K562 (cell line): ENCODE measurements around the gene OR8A1. TPM values are rescaled to one million over a fixed set of nuclear protein-coding genes. Genes with fewer than 3 reads are reported as not detected.
A peak's percentile ranks its signal among the peaks of the same experiment; 100 is the strongest.

Experiments used
- ATF7 ChIP-seq: fragments of 450-650 bp; IDR thresholded peaks from 2 replicates; pipeline ENCODE4 v1.7.1; 2014; ENCODE audit warnings: mild to moderate bottlenecking, moderate library complexity
- CEBPB ChIP-seq: fragments of 450-650 bp; IDR thresholded peaks from 2 replicates; pipeline ENCODE4 v1.6.1; 2016; ENCODE audit warnings: missing genetic modification characterization, missing compliant biosample characterization
- CEBPG ChIP-seq, 3 experiments: fragments of 200-800 bp in 1 of 3; sonication (Bioruptor generic) in 1 of 3; sonication (generic) in 1 of 3; formaldehyde crosslinking in 1 of 3; IDR thresholded peaks in 2 of 3; conservative IDR thresholded peaks in 1 of 3; 2 replicates each; pipeline versions ENCODE4 v1.6.1 to v1.8.0; 2016 to 2022; ENCODE audit warnings: missing compliant biosample characterization in 2 of 3, missing genetic modification characterization in 2 of 3, mild to moderate bottlenecking in 1 of 3, missing genetic modification reagents in 1 of 3
- MAZ ChIP-seq, 2 experiments: fragments of 450-650 bp in 1 of 2; sonication (generic) in 1 of 2; formaldehyde crosslinking; IDR thresholded peaks in 1 of 2; conservative IDR thresholded peaks in 1 of 2; 2 replicates each; pipeline versions ENCODE4 v1.4.0 to v1.5.0; 2020; ENCODE audit warnings: mild to moderate bottlenecking in 1 of 2, missing genetic modification reagents in 1 of 2
- TCF3 ChIP-seq: sonication (generic); formaldehyde crosslinking; IDR thresholded peaks from 2 replicates; pipeline ENCODE4 v1.4.0; 2020; ENCODE audit warnings: mild to moderate bottlenecking, missing genetic modification reagents
- ZKSCAN8 ChIP-seq: fragments of 200-800 bp; sonication (Bioruptor generic); IDR thresholded peaks from 2 replicates; pipeline ENCODE4 v1.6.1; 2016; ENCODE audit warnings: missing genetic modification characterization, missing compliant biosample characterization
- ZNF347 ChIP-seq: fragments of 450-650 bp; formaldehyde crosslinking; IDR thresholded peaks from 2 replicates; pipeline ENCODE4 v1.4.0; 2020; ENCODE audit warnings: low read depth, mild to moderate bottlenecking, moderate library complexity
- ZNF766 ChIP-seq: fragments of 200-800 bp; sonication (Bioruptor generic); conservative IDR thresholded peaks from 2 replicates; pipeline ENCODE4 v1.6.1; 2016; ENCODE audit warnings: missing genetic modification characterization, missing compliant biosample characterization
- polyA plus RNA-seq, 8 experiments: library from polyadenylated mRNA; depleted of rRNA in 4 of 8; stranded (reverse) in 5 of 8; unstranded in 3 of 8; fragments of >200 nt; fragmentation: Nextera tagmentation in 2 of 8; fragmentation: Illumina TruSeq in 1 of 8; extraction: Ambion mirVana in 2 of 8; extraction: Trizol in 1 of 8; gene quantifications; 2 replicates each; pipeline versions ENCODE4 v1.2.1 to v1.2.3, GENCODE V29; 2011 to 2014; ENCODE audit warnings: inconsistent platforms in 1 of 8, missing spikeins in 1 of 8
- total RNA-seq, 7 experiments: library from RNA; depleted of rRNA in 6 of 7; stranded (reverse); fragments of >200 nt in 6 of 7; fragmentation: Illumina TruSeq in 2 of 7; extraction: Trizol in 2 of 7; gene quantifications; 2 replicates each; pipeline versions ENCODE4 v1.2.1 to v1.2.3, GENCODE V29; 2011 to 2021; ENCODE audit warnings: low replicate concordance in 1 of 7
- TF ChIP-seq, protein P1 (sequence below), 2 experiments: fragments of 450-650 bp in 1 of 2; sonication (generic) in 1 of 2; formaldehyde crosslinking in 1 of 2; IDR thresholded peaks; 2 replicates each; pipeline versions ENCODE4 v1.7.1 to v1.9.0; 2016 to 2022; ENCODE audit warnings: inconsistent platforms in 1 of 2, mild to moderate bottlenecking in 1 of 2, missing genetic modification reagents in 1 of 2
- TF ChIP-seq, protein P2 (sequence below): IDR thresholded peaks from 2 replicates; pipeline ENCODE4 v1.6.1; 2011; ENCODE audit warnings: borderline replicate concordance, low read depth, mild to moderate bottlenecking, moderate library complexity, low read length; ENCODE audit not compliant: insufficient read depth, poor library complexity, severe bottlenecking
- TF ChIP-seq, protein P3 (sequence below), 2 experiments: IDR thresholded peaks; 2 replicates each; pipeline ENCODE4 v1.6.1; 2011; ENCODE audit warnings: borderline replicate concordance in 1 of 2, control low read depth in 1 of 2, low read depth in 1 of 2, low read length in 1 of 2, mild to moderate bottlenecking in 1 of 2, mixed read lengths in 1 of 2, moderate library complexity in 1 of 2; ENCODE audit not compliant: insufficient read depth in 1 of 2, insufficient read length in 1 of 2, poor library complexity in 1 of 2, severe bottlenecking in 1 of 2; ENCODE audit errors: extremely low read depth in 1 of 2
- TF ChIP-seq, protein P4 (sequence below): fragments of 450-650 bp; IDR thresholded peaks from 2 replicates; pipeline ENCODE4 v1.6.1; 2016; ENCODE audit warnings: missing biosample characterization, missing genetic modification characterization

OR8A1 gene
- total and polyA plus RNA-seq, 9 of the 15 experiments (the other 6 are each of a cell fraction or from before 2014, with no cell fraction given), result 0.27 to 2.7 (median 1.4) TPM

DNA sequence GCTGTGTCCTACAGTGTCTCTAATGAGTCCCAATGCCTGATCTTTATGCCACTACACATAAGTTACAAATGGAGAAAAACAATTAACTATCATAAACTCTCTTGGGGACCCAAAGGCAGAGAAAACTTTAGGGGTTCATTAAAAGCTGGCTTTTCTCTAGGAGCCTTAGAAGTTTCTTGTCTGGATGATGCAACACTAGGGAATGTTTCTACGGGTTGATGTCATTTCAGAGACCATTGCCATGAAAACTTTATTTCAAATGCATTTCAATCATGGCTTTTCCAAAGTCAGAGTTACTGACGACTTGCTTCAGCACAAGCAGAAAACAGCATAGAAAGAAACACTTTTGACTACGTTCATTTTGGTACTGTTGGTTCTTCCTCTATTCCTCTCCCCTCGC lies 17.8 kb upstream of the OR8A1 start (continued):
- TF ChIP-seq ZKSCAN8 (CRISPR knock-in tag), result no peak
- peak; percentile 58 for TF ChIP-seq CEBPB (tag)
- TF ChIP-seq CEBPG (CRISPR knock-in tag; IDR thresholded peaks at IDR 0.05), result peak; percentile 62
- peak; percentile 81 to 95 for TF ChIP-seq CEBPG (tag; conservative IDR thresholded peaks at IDR 0.05 in 1 of 2, IDR thresholded peaks at IDR 0.05 in 1 of 2)
- TF ChIP-seq TCF3 (CRISPR knock-in tag), result no peak
- TF ChIP-seq, protein P1, sequence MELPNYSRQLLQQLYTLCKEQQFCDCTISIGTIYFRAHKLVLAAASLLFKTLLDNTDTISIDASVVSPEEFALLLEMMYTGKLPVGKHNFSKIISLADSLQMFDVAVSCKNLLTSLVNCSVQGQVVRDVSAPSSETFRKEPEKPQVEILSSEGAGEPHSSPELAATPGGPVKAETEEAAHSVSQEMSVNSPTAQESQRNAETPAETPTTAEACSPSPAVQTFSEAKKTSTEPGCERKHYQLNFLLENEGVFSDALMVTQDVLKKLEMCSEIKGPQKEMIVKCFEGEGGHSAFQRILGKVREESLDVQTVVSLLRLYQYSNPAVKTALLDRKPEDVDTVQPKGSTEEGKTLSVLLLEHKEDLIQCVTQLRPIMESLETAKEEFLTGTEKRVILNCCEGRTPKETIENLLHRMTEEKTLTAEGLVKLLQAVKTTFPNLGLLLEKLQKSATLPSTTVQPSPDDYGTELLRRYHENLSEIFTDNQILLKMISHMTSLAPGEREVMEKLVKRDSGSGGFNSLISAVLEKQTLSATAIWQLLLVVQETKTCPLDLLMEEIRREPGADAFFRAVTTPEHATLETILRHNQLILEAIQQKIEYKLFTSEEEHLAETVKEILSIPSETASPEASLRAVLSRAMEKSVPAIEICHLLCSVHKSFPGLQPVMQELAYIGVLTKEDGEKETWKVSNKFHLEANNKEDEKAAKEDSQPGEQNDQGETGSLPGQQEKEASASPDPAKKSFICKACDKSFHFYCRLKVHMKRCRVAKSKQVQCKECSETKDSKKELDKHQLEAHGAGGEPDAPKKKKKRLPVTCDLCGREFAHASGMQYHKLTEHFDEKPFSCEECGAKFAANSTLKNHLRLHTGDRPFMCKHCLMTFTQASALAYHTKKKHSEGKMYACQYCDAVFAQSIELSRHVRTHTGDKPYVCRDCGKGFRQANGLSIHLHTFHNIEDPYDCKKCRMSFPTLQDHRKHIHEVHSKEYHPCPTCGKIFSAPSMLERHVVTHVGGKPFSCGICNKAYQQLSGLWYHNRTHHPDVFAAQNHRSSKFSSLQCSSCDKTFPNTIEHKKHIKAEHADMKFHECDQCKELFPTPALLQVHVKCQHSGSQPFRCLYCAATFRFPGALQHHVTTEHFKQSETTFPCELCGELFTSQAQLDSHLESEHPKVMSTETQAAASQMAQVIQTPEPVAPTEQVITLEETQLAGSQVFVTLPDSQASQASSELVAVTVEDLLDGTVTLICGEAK (IDR thresholded peaks at IDR 0.05), result peak; percentile 79
- TF ChIP-seq, protein P1 (CRISPR knock-in tag; IDR thresholded peaks at IDR 0.05), result no peak
- no peak for TF ChIP-seq ZNF347 (CRISPR knock-in tag)
- TF ChIP-seq, protein P2, sequence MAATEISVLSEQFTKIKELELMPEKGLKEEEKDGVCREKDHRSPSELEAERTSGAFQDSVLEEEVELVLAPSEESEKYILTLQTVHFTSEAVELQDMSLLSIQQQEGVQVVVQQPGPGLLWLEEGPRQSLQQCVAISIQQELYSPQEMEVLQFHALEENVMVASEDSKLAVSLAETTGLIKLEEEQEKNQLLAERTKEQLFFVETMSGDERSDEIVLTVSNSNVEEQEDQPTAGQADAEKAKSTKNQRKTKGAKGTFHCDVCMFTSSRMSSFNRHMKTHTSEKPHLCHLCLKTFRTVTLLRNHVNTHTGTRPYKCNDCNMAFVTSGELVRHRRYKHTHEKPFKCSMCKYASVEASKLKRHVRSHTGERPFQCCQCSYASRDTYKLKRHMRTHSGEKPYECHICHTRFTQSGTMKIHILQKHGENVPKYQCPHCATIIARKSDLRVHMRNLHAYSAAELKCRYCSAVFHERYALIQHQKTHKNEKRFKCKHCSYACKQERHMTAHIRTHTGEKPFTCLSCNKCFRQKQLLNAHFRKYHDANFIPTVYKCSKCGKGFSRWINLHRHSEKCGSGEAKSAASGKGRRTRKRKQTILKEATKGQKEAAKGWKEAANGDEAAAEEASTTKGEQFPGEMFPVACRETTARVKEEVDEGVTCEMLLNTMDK, result no peak
- peak; percentile 46; the same call in 1 of the 2 replicates for TF ChIP-seq ATF7
- no peak for TF ChIP-seq ZNF766
- TF ChIP-seq, protein P3, sequence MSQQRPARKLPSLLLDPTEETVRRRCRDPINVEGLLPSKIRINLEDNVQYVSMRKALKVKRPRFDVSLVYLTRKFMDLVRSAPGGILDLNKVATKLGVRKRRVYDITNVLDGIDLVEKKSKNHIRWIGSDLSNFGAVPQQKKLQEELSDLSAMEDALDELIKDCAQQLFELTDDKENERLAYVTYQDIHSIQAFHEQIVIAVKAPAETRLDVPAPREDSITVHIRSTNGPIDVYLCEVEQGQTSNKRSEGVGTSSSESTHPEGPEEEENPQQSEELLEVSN (IDR thresholded peaks at IDR 0.05; ENCODE audit: borderline replicate concordance in 1 of 2, extremely low read depth in 1 of 2, insufficient read depth in 1 of 2, insufficient read length in 1 of 2, low read depth in 1 of 2, low read length in 1 of 2, poor library complexity in 1 of 2, severe bottlenecking in 1 of 2), result no peak
- TF ChIP-seq, protein P4, sequence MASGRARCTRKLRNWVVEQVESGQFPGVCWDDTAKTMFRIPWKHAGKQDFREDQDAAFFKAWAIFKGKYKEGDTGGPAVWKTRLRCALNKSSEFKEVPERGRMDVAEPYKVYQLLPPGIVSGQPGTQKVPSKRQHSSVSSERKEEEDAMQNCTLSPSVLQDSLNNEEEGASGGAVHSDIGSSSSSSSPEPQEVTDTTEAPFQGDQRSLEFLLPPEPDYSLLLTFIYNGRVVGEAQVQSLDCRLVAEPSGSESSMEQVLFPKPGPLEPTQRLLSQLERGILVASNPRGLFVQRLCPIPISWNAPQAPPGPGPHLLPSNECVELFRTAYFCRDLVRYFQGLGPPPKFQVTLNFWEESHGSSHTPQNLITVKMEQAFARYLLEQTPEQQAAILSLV, result peak; percentile 11; the same call in 1 of the 2 replicates
- no peak for TF ChIP-seq MAZ (CRISPR knock-in tag; conservative IDR thresholded peaks at IDR 0.05 in 1 of 2, IDR thresholded peaks at IDR 0.05 in 1 of 2)
